ENCODE measurements around the gene MCU. TPM values are rescaled to one million over a fixed set of nuclear protein-coding genes. Genes with fewer than 3 reads are reported as not detected.

MCU gene
- total RNA-seq, 1 experiment from 2014 or later: 26.8 TPM

GRCh38 chr10:72898616-72899015 lies 206.7 kb downstream of the MCU start:
- ATAC-seq (no peak), DNase-seq (ENCODE audit: low read depth, low spot score) (no peak)
- Histone ChIP-seq H3K27ac (ENCODE audit: low read depth, low read length) (no peak overlapping the region), H3K9me2 (ENCODE audit: insufficient read depth) (no peaks in the 10 kb centered on the region), H3K4me2 (ENCODE audit: low read length) (no peak overlapping the region), H2AFZ (ENCODE audit: low read depth, low read length, poor library complexity, severe bottlenecking) (no peak overlapping the region), H3K4me1 (ENCODE audit: control insufficient read depth in 1 of 2, insufficient read depth in 2 of 2, low read length in 2 of 2) (no peaks in the 10 kb centered on the region), H3K4me3 (replicated peaks in 1 of 2; ENCODE audit: low read depth in 1 of 2, low read length in 2 of 2) (no peak overlapping the region), H3K9ac (ENCODE audit: low read length) (no peak overlapping the region), H3K27me3 (ENCODE audit: insufficient read depth, low read length) (no peaks in the 10 kb centered on the region), H3K36me3 (ENCODE audit: control insufficient read depth in 1 of 2, insufficient read depth in 2 of 2, low read length in 2 of 2) (no peaks in the 10 kb centered on the region), H4K20me1 (ENCODE audit: insufficient read depth) (no peaks in the 10 kb centered on the region), H3K79me2 (ENCODE audit: insufficient read depth, low read length) (no peaks in the 10 kb centered on the region), H3K9me3 (ENCODE audit: control insufficient read depth in 1 of 2, insufficient read depth in 1 of 2, low read depth in 1 of 2, low read length in 2 of 2) (no peaks in the 10 kb centered on the region)
- RAD21 ChIA-PET (ENCODE audit: low non-redundant PET in 1 of 2, low total read pairs in 2 of 2, uncharacterized antibody in 2 of 2, unreplicated experiment in 2 of 2): no interaction called here
- intact Hi-C loops (cut with micrococcal nuclease): no loop called here
- POLR2A ChIA-PET: no interaction called here
- TF ChIP-seq JUND (IDR thresholded peaks at IDR 0.05) (no peak), ZNF274 (IDR thresholded peaks at IDR 0.05; ENCODE audit: low read depth, low read length) (no peak), CBX3 (IDR thresholded peaks at IDR 0.05; ENCODE audit: low read depth) (no peak), FOSL1 (IDR thresholded peaks at IDR 0.05; ENCODE audit: low read depth) (no peak), YY1 (IDR thresholded peaks at IDR 0.05; ENCODE audit: extremely low read depth, insufficient replicate concordance, low read depth, low read length) (no peak), RAD21 (IDR thresholded peaks at IDR 0.05; ENCODE audit: low read depth) (no peak), CEBPB (IDR thresholded peaks at IDR 0.05; ENCODE audit: low read depth) (no peak), SRF (IDR thresholded peaks at IDR 0.05; ENCODE audit: low read depth) (no peak), SP1 (IDR thresholded peaks at IDR 0.05; ENCODE audit: low read depth) (no peak), POLR2A (IDR thresholded peaks at IDR 0.05; ENCODE audit: borderline replicate concordance, extremely low read depth, insufficient read depth, insufficient read length) (no peak), ATF3 (IDR thresholded peaks at IDR 0.05) (no peak), EZH2phosphoT487 (IDR thresholded peaks at IDR 0.05; ENCODE audit: borderline replicate concordance) (no peak)
- BruUV-seq (replicated peaks): no TSS peak
- CTCF ChIA-PET: no interaction called here

- no peak overlapping the region for H3K27ac ChIP-seq (ENCODE audit: low read depth, low read length)
- TF ChIP-seq ELF1 (IDR thresholded peaks at IDR 0.05; ENCODE audit: borderline replicate concordance, low read depth): no peak
- no peak for TF ChIP-seq SRF (IDR thresholded peaks at IDR 0.05; ENCODE audit: low read depth)
- no peak for TF ChIP-seq TCF7L2 (IDR thresholded peaks at IDR 0.05; ENCODE audit: borderline replicate concordance, extremely low read depth, insufficient read depth, insufficient read length)
- no peak for TF ChIP-seq SP1 (IDR thresholded peaks at IDR 0.05; ENCODE audit: low read depth)
- no peak for TF ChIP-seq ZFX (IDR thresholded peaks at IDR 0.05)
- TF ChIP-seq EZH2phosphoT487 (IDR thresholded peaks at IDR 0.05; ENCODE audit: borderline replicate concordance): no peak
- no peak for TF ChIP-seq ZNF274 (IDR thresholded peaks at IDR 0.05; ENCODE audit: low read depth, low read length)
- no peak for TF ChIP-seq JUND (IDR thresholded peaks at IDR 0.05)
- no peak for TF ChIP-seq ZBTB33 (IDR thresholded peaks at IDR 0.05; ENCODE audit: extremely low read depth, insufficient replicate concordance, low read length)
- TF ChIP-seq EZH2 (IDR thresholded peaks at IDR 0.05): no peak
- TF ChIP-seq RAD21 (IDR thresholded peaks at IDR 0.05; ENCODE audit: low read depth): no peak
- no peak for TF ChIP-seq YY1 (IDR thresholded peaks at IDR 0.05; ENCODE audit: extremely low read depth, insufficient replicate concordance, low read depth, low read length)
- no peaks in the 10 kb centered on the region for H3K36me3 ChIP-seq (ENCODE audit: control insufficient read depth in 1 of 2, insufficient read depth in 2 of 2, low read length in 2 of 2)
- no peaks in the 10 kb centered on the region for H3K27me3 ChIP-seq (ENCODE audit: insufficient read depth, low read length)
- DNase-seq (ENCODE audit: low read depth, low spot score) (no peak), ATAC-seq (no peak)
- no peaks in the 10 kb centered on the region for H3K79me2 ChIP-seq (ENCODE audit: insufficient read depth, low read length)
- intact Hi-C loops (cut with micrococcal nuclease): no loop called here
- H3K9ac ChIP-seq (ENCODE audit: low read length): no peak overlapping the region
- POLR2A ChIA-PET: no interaction called here
- H3K9me3 ChIP-seq (ENCODE audit: control insufficient read depth in 1 of 2, insufficient read depth in 1 of 2, low read depth in 1 of 2, low read length in 2 of 2): no peaks in the 10 kb centered on the region
- no peaks in the 10 kb centered on the region for H4K20me1 ChIP-seq (ENCODE audit: insufficient read depth)
- no peaks in the 10 kb centered on the region for H3K4me1 ChIP-seq (ENCODE audit: control insufficient read depth in 1 of 2, insufficient read depth in 2 of 2, low read length in 2 of 2)
- RAD21 ChIA-PET (ENCODE audit: low non-redundant PET in 1 of 2, low total read pairs in 2 of 2, uncharacterized antibody in 2 of 2, unreplicated experiment in 2 of 2): no interaction called here
- H2AFZ ChIP-seq (ENCODE audit: low read depth, low read length, poor library complexity, severe bottlenecking): no peak overlapping the region
- no peak overlapping the region for H3K4me3 ChIP-seq (replicated peaks in 1 of 2; ENCODE audit: low read depth in 1 of 2, low read length in 2 of 2)
- H3K4me2 ChIP-seq (ENCODE audit: low read length): no peak overlapping the region
- BruUV-seq (replicated peaks): no TSS peak
- CTCF ChIA-PET: no interaction called here
- no peaks in the 10 kb centered on the region for H3K9me2 ChIP-seq (ENCODE audit: insufficient read depth)
Observed at GRCh38 chr10:72899545-72899944, 207.6 kb downstream of the MCU start.

Measured in HCT116 (cell line).